ENCODE measurements around the gene LMX1B.

The LMX1B gene

DNA sequence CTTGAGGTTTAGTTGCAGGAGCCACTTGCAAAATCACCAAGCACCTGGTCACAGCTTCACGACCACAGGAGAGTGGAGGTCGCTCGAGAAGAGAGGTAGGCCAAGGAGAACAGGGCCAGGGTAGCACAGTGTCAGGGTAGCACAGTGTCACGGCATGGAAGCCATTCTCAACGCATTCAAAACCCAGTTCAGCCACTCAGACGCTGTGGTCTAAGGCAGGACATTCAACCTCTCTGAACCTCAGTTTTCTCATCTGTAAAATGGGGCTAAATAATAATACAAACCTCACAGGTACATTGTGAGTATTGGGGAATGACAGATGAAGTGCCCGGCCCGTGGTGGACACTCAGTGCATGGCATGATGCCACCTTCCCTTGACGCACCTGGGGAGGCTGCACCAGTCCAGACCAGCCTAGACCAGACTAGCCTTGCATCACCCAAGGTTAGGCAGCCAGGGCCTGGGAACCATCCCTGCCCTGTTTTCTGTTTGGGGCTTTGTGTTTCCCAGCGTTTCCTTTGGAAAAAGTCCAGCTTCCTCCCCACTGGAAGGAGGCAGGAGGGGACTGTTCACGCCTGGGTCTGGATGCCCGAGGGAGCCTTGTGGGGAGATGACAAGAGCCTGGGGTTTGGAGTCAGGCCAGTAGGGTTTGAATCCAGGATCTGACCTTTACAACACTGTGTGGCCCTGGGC is 7.8 kb upstream of the LMX1B start:
- DNase-seq = no peak

DNA sequence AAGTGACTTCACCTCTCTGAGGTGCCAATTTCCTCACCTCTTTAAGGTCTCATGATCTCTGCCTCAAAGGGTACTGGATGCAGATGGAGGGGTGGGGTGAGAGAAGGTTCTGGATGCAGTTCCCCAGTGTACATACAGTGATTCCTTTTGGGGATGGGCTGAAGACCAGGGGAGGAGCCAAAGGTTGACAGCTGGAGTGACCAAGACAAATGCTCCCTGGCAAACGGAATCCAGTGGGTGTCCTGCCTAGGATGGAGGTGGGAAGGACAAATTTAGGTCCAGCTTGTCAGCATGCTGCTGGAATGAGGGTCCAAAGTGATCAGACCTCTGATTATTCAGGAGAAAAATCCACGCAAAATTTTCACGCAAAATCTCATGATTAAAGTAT is 7.3 kb upstream of the LMX1B start:
- DNase-seq = no peak

DNA sequence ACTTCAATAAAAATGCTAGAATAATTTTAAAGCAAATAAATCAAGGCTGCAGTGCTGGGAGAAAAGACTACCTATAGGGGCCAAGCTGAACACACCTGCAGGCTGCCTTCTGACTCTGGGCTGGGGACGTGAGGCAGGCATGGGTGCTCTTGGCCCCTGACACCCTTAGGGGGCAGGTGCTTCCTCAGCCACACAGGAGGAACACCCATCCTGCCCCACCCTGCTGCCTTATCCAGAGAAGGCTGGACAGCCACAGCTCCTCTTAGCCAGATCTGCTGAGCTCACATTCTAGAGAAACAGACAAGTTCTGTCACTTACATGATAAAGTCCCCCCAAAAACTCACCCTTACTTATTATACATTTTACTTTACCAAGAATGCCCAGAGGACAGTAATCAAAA is 6.6 kb upstream of the LMX1B start:
- no peak for DNase-seq

DNA sequence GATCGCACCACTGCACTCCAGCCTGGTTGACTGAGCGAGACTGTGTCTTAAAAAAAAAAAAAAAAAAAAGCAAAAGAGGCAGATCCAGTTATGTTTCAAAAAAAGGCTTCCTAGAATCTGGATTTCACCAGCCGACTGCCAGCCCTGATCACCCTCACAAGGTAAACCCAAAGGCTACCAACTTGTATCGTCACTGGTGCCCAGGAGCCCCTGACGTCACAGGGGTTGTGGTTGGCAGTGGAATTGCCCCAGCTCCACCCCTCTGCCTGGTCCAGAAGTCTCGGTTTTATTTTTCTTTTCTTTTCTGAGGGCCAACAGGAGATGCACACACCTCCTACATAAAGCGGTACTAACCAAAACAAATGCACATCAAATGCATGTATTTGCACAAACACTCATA is 6.0 kb upstream of the LMX1B start:
- no peak for DNase-seq

DNA sequence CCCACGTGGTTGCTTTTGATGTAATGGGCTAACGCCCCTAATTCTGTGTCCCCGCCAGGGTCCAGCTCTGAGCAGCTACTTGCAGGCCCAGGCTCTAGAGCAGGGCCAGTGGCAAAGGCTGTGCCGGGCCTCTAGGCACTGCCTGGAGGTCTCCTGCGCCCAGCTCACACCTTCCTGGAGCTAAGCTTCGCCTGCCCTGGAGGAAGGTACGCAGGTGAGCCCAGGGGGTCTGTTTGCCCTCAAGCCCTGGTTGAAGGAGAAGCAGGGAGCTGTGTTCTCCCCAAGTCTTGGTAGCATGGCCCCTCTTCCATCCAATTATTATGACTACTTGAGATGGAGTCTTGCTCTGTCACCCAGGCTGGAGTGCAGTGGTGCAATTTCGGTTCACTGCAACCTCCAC is 5.2 kb upstream of the LMX1B start:
- DNase-seq = no peak

DNA sequence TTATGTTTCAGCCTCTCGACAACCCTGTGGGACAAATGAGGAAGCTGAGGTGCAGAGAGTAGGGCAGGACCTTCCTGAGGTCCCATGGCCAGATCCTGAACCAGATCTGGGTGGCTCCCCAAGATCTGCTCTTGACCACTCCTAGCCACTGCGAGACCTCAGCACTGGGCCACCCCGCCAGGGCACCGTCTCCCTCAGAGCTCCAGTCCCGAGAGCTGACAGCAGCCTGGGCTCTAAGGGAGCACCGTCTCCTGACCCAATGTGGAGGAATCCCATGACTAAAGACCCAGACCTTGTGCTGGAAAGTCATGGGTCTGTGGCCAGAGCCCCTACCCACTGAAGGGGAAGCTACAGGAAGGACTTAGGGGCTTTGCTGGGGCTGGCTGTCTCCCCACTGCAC is 4.5 kb upstream of the LMX1B start:
- no peak for DNase-seq

DNA sequence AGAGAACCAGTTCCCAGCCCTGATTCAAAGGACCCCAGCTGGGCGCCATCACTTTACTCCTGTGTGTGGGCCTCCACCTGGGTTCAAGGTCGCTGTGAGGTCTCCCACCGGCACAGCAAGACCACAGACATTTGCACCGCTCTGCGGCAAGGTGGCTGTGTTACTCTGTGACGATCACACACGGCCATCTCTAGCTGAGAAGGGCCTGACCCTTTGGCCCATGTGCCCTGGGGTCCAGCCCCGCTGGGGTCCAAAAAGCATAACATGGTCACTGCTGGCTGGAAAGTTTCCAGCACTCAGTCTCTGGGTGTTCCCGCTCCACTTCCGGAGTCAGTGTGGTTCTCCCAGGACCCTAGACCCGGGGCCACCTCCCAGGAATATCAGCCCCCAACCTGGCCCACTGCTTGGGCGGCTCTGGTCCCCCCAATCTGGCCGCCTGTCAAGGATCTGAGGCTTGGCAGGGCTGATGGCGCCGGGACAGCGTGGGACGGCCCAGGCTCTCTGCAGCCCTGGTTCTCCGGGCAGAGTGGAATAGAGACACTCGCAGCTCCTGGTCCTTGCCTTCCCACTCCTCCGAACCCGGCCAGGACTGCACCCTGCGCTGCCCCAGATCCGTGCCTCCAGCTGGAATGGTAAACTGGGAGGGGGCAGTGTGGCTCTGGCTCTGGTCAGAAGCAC is 3.9 kb upstream of the LMX1B start:
- DNase-seq = no peak

DNA sequence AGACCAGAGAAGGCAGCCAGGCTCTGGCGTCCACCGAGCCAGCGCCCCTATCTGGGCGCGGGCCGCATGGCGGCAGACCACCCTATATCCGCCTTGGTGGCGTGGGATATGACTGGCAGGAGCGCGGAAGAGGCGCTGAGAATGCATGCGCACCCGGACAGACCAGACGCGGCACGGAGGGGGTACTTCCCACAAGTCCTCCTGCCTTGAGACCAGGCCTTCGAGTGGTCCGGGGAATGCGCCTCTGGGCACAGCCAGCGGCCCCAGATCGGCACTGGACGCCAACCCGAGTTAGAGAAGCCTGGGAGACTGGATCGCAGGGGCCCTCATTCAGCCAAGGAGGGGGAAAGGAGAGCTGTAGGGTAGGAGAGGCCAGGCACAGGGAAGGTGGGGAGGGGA is 2.5 kb upstream of the LMX1B start:
- DNase-seq = no peak

DNA sequence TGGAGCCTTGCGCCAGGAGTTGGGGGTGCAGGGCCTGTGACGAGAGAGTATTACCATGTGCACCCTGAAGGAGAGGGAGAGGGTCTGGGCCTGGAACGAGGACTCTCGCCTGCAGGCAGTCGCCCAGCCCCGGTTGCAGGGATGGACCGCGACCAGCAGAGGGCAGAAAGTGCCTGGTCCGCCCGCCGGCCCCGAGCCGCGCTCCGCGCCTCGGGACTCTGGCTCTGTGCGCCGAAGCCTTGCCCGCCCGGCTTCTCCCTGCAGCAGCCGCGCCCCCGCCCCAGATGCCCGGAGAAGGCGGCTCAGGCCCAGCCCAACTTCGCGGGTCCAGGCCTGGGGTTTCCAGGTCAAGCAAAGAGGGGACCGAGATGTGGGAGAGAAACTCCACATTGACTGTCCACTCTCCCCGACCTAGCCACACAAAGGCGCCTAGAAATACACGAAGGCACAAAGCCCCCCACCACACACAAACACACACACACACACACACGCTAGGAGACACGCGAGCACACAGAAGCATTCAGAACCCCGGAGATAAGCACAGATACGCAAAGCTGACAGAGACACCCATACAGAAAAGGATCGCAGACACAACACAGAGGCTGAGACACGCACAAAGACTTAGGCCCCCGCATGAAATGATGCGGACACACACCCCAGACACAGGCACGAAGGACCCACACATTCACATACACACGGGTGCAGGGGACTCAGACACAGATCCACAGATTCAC is 2.0 kb upstream of the LMX1B start:
- peak; percentile 51 for DNase-seq

DNA sequence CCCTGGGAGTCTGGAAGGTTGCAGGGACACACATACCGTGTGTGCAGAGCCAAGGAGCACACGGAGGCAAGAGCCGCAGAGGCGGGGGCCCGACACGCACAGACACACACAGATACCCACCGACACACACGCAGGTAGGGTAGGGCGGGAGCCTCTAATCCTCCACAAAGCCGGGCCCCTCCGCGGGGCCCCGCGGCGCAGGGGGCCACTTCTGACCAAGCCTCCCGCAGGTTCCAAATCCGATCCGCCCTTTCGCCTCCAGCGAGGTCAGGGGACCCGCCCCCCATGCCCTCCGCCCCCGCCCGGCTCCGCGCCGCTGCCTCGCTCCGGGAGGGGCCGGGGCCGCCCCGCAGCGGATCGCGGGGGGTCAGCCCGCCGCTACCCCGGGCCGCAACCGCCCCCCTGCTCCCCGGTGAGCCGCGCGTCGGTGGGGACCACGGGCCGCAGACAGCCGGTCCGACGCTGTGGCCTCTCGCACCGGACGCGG is 1.4 kb upstream of the LMX1B start:
- DNase-seq = no peak

DNA sequence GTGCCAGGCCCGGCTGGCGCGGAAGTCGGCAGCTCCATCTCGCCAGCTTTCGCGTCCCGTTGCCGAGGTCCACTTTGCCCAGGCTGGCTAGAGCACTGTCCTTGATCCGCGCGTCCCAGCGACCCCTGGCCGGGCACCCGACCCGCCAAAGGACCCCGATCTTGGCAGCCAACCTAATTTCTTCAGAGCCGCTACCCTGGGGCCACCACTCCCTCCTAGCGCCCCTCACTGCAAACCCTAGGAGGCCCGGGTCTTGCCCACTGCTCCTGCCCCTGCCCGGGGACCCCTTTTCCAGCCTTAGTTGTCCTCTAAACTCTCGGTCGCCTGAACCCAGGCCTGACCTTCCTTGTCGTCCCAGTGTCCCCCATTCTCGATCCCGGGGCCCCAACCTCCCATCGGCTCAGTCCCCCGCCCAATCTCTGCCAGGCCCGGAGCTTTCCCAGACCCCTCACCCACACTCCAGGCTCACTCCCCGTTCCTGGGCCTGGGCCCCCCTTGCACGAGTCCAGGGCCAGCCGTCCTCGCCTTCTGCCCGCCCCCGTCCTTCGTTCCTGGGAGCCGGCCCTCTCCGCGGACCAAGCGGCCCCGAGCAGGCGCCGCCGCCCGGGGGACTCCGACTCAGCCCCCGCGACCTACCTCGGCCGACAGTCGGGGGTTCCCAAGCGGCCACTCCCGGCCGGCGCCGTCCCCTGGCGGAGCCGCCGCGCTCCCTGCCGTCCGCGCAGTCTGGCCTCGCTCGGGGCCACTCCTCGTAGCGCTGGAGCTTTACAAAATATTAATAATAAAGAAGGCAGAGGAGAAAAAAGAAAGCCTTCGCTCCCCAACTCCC is 701 bp upstream of the LMX1B start:
- no peak for DNase-seq

DNA sequence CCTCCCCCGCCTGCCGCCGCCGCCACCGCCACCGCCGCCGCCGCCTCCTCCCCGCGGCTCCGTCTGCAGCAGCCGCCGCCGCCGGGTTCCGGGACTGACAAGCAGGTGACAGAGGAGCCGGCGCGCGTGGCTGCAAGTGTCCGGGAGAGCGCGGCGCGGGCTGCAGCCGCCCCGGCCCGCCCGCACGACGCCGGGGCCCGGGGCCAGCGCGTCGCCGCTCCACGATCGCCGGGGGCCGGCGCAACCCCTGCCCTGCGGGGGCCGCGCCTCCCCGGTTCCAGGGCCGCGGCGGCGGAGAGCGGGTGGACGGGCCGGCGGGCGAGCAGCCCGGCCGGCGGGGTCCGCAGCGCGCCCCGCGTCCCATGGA is 343 bp downstream of the LMX1B start:
- DNase-seq = no peak

DNA sequence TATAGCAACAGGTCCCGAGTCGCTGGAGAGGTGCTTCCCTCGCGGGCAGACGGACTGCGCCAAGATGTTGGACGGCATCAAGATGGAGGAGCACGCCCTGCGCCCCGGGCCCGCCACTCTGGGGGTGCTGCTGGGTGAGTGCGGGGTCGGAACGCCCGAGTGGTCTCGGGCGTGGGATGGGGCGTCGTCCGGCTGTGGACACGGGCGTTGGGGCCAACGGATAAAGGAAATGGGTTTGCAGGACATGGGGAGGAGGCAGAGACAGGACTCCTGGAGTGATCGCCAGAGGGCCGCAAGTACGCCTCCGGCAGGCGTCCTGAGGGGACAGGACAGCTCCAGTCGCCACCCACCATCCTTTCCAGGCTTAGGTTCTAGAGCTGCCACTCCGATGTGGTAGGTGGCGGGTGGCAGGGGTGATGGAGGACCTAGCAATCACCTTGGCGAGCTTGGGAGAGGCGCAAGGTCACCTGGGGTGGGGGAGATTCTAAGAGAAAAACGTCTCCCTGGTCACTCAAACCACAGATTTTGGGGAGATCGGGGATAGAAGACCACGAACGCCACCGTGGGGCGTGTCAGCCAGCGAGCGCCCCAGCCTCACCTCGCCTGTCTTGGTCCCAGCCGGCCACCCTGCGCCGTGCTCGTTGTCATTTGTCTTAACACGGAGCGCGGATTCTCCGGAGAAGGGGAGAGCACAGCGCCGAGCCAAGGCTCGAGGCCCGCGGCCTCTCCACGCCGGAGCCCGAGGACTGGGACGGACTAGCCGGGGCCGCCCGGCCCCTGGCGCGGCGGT is 922 bp downstream of the LMX1B start:
- DNase-seq = no peak

DNA sequence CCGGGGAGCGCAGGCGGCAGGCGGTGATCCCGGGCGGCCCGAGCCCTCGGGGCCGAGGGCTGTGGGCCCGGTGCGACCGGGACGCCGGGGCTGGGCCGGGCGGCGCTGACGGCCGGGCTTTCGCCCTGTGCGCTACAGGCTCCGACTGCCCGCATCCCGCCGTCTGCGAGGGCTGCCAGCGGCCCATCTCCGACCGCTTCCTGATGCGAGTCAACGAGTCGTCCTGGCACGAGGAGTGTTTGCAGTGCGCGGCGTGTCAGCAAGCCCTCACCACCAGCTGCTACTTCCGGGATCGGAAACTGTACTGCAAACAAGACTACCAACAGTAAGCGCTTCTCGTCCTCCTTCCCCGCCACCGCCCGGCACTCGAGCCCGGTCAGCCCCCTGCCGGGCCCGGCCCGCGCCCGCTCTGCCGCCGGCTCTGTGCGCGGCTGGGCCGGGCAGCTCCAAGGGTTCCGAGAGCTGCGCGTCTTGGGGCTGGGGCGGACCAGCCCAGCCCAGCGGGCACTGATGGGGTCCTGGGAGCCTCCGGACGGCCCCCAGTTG is 1.6 kb downstream of the LMX1B start:
- DNase-seq = no peak

DNA sequence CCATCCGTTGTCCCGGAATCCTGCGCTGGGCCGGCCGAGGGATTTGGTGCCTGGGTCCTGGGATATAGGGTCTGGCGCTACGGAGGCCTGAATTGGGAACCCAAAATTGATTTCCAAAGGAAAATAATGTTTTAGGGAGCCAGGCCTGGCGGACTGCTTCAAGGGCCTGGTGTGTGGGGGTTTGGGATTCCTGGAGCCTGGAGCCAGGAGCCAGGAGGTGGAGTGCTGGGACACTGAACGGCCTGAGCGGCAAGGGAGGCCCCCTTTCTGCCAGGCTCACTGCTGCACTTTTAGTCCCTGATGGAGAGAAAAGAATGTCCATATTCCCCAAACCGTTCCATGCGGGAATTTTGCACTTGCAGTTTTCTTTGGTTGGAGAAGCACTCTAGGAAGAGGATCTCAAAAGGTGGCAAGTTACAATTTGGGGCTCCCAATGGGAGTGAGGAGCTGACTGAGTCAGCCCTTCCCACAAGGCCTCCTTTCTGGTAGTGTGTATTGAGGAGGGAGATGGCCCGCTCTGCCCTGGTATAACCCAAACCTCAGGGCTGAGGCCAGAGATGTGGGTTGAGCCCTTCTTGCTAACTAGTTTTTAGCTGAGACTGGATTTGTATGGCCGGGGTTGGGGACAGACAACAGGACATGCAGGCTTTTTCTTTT is 2.2 kb downstream of the LMX1B start:
- DNase-seq = no peak

DNA sequence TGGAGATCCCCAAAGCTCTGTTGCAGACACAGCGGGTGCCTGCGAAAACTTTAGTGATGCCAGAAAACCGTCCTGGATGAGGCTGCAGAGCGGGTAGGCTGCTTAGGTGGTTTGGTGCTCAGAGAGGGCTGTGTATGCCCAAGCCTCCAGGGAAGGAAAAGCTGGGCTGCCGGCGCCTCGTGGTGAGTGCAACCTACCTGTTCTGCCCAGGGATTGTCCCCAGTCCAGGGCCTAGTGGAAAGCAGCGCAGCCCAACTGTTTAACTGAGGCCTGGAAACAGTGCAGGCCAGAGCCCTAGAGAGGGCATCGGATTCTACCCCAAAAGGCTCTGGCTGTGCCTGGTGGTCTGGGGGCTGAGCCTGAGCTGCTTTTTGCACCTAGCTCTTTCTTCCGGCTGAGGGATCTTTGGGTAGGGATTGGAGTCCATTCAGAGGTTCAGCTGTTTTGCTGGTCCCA is 2.8 kb downstream of the LMX1B start:
- DNase-seq = no peak

DNA sequence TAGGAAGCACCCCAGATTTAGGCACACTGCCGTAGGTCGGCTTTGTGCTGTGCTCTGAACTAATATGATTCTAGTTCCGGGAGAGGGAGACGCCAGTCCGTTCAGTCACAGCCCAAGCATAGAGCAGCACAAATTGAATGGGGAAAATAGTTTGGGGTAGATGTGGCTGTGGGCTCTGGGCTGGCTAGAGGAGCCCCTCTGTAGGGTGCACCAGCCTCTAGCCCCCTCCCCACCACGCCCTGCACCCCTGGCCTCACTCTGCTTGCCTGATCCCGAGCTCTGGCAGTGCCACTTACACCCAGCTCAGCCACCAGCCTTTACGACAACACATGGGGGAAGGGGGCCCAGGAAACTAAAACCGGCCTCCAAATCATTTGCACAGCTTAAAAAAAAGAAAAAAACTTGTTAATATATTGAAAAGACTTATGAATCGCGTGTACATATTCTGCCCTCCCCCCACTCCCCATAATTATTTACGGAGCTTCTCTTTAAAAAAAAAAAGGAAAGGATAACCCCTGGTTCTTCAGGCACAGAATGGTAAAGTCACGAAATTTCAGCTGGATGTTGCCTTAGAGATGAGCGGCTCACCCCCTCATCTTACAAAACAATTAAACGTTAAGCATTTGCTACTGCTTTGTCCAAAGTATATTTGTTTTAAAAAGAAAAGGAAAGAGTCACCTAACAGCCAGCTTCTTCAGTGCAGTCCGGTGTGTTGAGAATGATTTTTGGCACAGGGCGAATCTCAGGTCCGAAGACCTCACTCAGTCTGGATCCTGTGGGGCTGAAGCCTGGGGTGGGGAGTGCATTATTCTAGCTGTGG is 3.5 kb downstream of the LMX1B start:
- no peak for DNase-seq

DNA sequence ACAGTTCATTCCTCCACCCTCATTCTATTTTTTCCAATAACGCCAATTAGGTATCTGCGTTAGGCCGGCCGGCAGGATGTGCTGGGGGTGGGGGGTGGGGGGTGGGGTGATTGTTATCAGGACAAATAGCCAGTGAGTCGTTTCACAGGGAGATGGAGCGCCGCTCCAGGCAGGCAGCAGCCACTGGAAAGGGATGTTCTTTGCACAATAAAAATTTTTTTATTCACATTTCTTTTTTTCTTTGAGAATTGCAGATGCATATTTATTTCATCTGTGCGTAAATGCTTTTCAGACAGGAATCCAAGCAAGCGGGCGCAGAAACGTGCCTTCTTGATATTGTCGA is 4.1 kb downstream of the LMX1B start:
- no peak for DNase-seq

DNA sequence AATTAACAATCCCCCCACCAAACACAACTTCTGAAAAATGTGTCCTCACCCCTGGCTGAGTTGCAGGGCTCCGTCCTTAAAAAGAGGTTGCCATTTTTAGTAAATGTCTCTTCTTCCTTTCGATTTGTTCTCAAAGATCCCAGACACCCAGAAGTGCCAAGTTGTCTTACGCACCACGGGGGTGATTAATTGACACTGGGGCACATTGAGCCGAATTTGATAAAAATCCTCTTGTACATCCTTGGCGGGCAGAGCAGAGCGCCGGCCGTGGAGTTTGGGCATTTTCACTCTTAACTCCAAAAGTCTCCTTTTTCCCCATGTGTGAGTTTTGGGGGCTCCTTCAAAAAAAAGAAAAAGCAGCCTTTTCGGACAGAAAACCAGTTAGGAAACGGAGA is 4.5 kb downstream of the LMX1B start:
- no peak for DNase-seq

DNA sequence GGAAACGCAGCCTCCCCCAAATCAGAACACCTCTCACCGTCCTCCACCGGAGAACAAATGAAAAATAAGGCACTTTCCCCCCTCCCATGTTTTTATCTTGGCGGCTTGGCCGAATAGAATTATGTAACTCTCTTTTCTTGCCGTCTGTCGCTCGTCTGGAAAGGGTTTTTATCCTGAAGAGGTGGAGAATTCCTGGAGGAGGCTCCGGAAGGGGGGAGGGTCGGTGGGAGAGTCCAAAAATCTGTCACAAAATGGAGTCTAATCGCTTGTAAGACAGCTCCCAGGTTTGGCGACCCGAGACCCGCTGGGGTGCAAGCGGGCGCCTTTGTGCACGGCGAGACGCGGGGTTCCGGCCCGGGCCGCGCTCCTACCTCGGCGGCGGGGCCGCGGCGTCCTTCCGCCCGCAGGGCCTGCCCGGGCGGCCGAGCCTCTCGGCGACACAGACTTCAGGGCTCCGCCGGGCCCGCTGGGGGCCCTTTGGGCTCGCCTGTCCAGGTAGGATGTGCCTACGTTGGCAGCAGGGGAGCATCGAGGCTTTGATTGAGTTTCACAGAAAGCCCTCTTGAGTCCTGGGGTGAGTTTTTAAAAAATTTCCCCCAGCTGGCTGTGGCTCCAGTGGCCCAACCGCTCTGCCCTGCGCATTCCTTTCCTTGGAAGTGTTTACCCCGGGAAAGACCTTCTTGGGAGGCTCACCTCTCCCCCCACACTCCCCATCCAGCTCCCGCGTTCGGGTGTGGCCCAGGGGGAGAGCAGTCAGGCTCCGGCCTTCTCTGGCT is 5.0 kb downstream of the LMX1B start:
- DNase-seq = no peak
